ENCODE data around the gene PLEKHG1.

- TF ChIP-seq ZNF670 (CRISPR knock-in tag; IDR thresholded peaks at IDR 0.05; ENCODE audit: borderline replicate concordance): no peak
- TF ChIP-seq ZBTB33 (CRISPR knock-in tag; IDR thresholded peaks at IDR 0.05): no peak
- no peak for TF ChIP-seq EZH2 (conservative IDR thresholded peaks at IDR 0.05; ENCODE audit: low read depth, low read length)
- TF ChIP-seq CTCF (CRISPR knock-in tag; IDR thresholded peaks at IDR 0.05): no peak
- TF ChIP-seq ZSCAN21 (CRISPR knock-in tag; IDR thresholded peaks at IDR 0.05; ENCODE audit: borderline replicate concordance): no peak
- TF ChIP-seq REST (IDR thresholded peaks at IDR 0.05; ENCODE audit: borderline replicate concordance in 1 of 2, low read depth in 1 of 2, low read length in 2 of 2): no peak
- no peak for TF ChIP-seq MNT (IDR thresholded peaks at IDR 0.05)
These were observed 5.6 kb downstream of the PLEKHG1 start for GRCh38 chr6:150605333-150605732.

All from HepG2 (cell line).